D341Med (cell line): ENCODE data around the gene MSX1.

Source experiments
- DNase-seq: peaks from one replicate; pipeline ENCODE4 v3.0.0; 2012; ENCODE audit warnings: low spot score

Gene MSX1

DNA sequence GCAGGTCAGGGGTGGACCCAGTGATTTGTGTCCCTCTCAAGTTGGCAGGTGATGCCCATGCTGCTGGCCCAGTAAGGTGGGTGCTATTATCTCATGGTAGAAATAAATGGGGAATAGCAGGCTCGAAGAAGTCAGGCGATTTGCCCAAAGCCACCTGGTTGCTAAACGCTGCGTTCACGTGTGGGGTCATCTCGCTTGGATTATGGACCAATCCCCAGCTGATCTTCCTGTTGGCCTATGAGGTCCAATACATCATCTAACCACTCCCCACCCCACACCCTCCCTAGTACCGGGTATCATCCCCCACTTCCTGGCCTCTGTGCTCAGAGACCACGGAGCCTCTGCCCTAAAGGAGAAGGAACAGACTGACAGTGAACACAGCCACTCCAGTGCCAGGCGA is 18.3 kb upstream of the MSX1 start:
- no peak for DNase-seq

GRCh38 chr4:4842476-4843441 is 16.7 kb upstream of the MSX1 start:
- no peak for DNase-seq

DNA sequence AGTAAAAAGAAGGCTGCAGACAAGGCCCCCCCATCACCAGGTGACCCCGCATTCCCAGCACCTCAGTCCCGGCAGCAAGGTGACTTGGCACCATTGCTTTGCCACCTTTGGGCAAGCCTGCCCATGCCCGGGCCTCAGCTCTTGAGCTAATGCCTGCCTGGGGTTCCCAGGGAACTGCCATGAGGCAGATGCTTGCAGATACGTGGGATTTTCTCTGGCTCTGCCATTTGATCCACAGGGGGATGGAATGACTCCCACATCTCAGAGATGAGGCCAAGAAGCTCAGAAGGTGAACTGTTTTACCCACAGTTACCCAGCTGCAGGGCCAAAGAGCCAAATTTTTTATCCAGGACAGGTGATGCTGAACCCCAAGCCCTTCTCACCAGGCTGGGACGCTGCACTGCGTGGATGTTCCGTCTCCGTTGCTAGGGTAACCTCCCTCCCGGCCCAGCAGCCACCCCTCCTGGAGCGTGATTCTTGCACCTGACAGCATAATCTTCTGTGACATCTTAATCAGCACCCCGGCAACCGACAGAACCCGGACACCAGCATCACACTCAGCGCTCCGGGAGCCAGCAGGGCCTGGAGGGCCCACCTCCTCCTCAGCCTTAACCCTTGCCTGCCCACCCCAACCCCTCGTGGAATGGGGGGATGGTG is 15.7 kb upstream of the MSX1 start:
- DNase-seq = no peak

- no peak for DNase-seq
These were observed 14.4 kb upstream of the MSX1 start for GRCh38 chr4:4845027-4845426.

DNA sequence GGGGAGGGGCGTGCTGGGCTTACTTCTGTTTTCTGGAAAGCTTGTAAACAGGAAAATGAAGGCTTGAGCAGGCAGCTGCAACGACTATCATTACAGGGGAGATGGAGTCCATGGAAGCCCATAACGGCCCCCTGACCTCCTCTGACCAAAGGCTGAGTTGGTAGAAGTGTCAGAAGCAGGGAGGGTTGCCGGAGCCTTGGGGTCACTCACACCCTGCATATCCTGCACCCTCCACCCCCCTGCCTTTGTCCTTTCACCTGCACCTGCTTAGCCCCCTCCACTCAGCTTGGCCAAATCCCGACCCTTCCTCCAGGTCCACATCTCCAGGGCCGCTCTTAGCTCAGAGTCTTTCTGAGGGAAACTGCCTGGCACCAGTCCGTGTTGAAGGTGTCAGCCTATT is 12.5 kb upstream of the MSX1 start:
- no peak for DNase-seq

DNA sequence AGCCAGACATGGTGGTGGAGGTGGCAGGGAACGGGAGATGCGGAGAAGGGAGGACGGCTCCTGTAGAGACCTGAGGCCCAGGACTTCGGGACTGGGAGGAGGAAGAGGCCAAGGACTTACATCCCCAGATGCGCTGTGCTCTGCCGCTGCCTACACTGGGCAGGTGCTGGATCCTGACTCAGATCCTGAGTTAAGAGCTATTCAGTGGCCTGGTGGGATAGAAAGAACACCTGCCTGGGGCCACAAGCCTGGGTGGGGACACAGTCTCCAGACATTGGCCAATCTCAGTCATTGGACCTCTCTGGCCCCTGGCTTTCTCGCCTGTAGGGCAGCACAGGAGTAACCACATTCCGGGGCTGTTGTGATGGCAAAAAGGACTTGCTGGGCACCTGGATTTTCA is 10.9 kb upstream of the MSX1 start:
- no peak for DNase-seq

GRCh38 chr4:4849106-4849505 is 10.4 kb upstream of the MSX1 start:
- no peak for DNase-seq

- DNase-seq = no peak
These were observed 9.8 kb upstream of the MSX1 start for GRCh38 chr4:4849524-4850193.

DNA sequence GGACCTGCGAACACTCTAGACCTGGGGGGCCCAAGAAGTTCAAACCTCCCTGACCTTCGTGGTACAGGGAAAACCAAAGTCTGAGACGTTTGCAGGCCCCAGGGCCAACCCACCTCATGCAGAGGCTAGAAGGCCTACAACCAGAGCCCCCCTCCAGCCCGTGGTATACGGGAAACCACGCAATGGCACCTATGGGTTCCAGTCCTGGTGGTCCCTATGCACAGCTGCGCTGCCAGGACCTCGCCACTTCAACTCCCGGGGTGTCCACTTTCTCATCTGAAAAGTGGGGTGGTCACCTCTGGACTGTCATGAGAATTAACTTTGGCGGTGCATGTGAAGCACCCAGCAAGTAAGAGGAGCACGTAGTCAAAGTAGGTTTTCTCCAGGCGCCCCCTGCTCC is 8.4 kb upstream of the MSX1 start:
- no peak for DNase-seq

DNA sequence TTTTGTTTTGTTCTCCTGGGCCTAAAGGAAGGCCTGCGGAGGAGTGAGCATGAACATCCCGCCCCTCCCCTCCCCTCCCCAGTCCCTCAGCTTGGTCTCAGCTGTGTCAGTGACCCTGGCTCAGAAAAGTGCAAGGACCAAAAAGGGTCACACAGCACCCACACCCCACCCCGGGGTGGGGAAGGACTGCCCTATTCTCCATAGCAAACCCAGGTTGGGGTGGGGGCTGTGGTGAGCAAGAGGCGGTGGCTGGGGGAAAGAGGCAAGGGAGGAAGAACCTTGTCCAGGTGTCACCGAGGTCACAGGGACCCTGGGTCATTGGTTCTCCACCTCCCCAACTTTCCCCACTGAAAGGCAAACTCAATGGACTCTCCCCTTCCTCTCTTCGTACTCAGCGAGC is 7.6 kb upstream of the MSX1 start:
- DNase-seq = no peak

DNA sequence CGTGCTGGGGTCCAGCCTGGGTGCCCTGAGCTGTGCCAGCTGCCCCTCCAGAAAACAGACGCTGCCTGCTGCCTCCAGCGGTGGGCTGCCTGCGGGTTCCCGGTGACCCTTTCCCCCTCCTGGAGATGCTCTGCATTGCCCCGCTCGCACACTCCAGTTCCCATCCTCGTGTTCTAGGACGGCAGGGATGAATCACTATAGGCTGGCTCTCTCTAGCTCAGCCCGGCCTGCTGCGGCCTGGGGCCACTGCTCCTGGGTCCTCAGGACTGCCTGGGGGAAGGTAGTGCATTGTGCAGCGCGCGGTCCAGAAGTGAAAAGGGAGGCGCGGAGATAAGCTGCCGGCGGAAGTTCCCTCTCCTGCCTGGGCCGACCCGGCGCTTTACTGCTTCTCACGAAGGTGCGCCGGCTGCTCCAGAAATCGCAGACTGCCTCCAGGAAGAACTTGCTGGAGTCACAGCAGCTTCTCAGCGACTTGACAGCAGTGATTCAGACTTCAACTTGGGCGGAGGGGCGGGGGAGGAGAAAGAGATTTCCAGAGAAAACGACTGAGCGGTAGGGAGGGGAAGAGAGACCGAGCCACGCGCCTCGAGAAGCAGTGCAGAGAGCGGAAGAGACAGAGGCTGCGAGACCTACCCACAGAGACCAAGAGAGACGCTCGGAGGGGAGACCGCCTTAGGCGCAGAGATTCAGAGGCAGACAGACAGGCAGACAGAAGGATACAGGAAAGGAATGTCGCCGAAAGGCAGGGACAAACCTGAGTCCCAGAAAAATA is 6.7 kb upstream of the MSX1 start:
- no peak for DNase-seq

- no peak for DNase-seq
These were observed 6.1 kb upstream of the MSX1 start for GRCh38 chr4:4853371-4853823.

DNA sequence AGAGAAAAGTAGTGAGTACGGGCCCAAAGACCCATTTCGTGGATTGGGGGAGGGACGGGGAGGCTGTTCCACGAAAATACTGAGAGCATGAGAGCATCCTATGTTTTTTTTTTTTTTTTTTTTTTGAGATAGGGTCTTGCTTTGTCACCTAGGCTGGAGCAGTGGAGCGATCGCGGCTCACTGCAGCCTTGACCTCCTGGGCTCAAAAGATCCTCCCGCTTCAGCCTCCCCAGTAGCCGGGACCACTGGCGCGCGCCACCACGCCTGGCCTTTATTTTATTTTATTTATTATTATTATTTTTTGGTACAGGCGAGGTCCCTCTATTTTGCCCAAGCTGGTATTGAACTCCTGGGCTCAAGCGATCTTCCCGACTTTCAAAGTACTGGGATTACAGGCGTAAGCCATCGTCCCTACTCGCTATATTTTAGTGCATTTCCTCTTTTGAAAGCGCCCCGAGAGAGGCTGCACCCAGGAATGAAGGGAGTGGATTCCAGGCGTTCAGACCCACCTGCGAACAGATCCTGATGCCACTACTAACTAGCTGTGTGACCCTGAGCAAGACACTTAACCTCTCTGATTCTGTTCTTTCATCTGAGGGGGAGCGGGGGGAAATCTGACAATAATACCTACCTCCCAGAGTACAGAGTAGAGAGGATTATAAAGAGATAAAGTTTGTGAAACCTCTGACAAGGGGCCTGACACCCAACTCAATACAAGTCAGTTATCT is 5.4 kb upstream of the MSX1 start:
- no peak for DNase-seq

DNA sequence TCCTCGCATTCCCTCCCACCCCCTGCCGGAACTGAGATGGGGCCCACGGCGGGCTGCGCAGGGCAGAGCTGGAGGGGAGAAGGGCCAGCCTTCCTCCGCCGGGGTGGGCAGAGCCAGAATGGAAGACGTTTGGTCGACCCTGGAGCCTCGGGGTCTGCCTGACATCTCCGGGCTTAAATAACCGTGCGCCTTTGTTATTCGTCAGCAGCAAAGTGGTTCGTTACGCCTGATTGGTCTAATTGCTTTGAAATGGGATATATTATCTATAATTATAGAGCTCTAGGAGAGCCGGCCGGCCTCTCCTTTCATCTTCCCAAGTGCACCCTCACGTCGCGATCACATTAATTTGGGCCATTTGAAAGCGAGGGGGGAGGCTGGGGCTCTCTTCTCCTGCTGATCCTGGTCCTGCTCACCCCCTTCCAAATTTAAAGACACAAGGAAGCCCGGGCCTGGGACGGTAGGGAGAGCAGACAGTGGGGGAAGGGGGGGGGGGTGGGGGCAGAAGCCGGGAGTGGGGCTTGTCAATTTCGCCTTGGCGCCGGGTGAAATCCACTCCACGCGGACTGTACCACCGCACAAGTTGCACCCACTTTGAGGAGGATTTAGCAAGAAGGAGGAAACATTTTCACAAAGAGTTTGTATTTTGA is 4.7 kb upstream of the MSX1 start:
- DNase-seq = no peak

- no peak for DNase-seq
These were observed 4.0 kb upstream of the MSX1 start for GRCh38 chr4:4855301-4856070.

- DNase-seq = no peak
These were observed 3.1 kb upstream of the MSX1 start for GRCh38 chr4:4856071-4857000.

GRCh38 chr4:4857001-4857808 is 2.3 kb upstream of the MSX1 start:
- DNase-seq = no peak
